KG1 (cell line): Measurements from ENCODE around the gene HIPK3.
"Not testable (repeated sequence)": the region's sequence is repeated elsewhere in the genome, so short reads cannot be mapped to it uniquely, and the experiment has no call there.

Experiments
- DNase-seq: peaks from one replicate; lab custom pipeline; 2025; lab: John Stamatoyannopoulos, UW

The HIPK3 gene

DNA sequence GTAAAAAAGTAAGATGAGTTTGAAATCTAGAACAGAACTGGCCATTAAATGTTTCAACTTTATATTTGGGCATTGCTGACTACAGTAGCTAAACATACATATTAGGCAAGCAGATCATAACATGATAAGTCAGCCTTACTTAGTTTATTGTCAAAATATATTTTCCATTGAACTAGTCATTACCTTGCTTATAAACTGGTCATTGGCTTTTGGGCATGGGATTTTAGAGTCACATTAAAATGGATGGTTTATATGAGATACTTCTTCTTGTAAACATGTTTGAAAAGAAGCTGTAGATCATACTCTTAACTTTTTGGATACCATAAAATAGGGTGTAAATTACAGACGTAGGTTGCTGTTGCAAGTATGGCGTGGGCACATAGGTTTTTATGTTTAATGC lies 2.7 kb downstream of the HIPK3 start:
- DNase-seq: no peak

DNA sequence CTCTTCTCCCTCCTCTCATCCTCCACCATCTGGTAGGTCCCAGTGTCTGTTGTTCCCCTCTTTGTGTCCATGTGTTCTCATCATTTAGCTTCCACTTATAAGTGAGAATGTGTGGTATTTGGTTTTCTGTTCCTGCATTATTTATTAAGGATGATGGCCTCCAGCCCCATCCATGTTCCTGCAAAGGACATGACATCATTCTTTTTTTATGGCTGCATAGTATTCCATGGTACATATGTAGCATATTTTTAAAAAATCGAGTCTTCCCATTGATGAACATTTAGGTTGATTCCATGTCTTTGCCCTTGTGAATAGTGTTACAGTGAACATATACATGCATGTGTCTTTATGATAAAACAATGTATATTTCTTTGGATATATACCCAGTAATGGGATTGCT lies 4.2 kb downstream of the HIPK3 start:
- DNase-seq: not testable (repeated sequence)

DNA sequence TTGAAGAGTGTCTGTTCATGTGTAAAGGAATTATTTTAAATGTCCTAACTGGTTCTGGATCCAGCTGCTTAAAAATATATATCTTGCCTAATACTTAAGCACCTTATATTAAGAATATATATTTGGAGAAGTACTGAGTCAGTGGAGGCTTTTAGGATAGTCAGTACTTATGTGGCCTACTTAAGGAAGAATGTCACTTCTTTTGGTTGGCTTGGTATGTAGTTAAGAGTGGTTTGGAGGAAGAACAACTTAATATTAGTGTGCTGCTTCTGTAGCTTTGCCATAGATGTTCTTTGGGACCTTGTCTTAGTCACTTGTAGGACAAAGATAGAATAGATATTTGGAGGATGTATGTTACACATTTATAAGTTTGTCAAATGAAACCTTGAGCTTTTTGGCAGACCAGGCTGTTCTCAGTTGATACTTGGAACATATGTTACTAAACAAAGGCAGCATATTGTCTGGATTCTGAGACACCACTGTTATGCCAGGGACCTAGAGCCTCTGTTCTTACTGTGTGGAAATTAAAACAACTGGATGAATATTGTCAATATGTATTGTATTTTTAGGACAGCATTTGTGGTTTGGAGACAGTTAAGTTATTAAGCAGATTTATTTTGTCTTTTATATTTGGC lies 4.9 kb downstream of the HIPK3 start:
- no peak for DNase-seq

DNA sequence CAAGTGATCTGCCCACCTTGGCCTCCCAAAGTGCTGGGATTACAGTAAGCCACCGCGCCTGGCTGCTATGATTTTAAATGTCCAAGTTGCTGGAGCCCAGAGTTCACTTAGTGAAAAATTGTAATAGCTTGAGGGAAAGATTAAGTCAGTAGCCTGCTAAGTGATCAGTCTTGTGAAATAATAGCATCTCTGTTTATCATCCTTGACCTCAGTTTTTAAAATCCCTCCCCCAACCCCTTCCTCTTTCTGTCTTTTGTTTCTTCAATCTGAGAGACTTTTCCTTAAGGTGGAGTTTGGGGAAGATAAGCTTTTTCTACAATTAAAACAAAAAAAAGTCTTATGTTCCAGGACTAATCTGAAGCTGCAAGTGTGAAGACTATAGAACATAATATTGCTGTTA lies 6.4 kb downstream of the HIPK3 start:
- DNase-seq: no peak

DNA sequence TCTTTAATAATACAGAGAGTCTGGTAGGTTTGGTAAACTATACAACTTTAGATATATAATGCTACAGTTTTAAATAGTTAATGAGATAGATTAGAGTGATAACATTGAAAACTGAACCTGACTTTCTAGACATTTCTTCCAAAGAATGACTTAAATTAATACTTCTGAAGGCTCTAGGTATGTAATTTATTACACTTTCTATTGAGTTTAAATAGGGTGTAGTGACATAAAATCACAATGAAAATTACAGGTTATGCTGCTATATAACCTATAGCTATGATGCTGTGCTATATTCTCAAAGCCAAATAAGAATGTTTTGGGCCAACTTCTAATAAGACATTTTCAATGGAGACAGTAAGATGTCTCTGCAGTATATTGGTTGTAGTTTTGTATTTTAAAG lies 7.7 kb downstream of the HIPK3 start:
- no peak for DNase-seq

DNA sequence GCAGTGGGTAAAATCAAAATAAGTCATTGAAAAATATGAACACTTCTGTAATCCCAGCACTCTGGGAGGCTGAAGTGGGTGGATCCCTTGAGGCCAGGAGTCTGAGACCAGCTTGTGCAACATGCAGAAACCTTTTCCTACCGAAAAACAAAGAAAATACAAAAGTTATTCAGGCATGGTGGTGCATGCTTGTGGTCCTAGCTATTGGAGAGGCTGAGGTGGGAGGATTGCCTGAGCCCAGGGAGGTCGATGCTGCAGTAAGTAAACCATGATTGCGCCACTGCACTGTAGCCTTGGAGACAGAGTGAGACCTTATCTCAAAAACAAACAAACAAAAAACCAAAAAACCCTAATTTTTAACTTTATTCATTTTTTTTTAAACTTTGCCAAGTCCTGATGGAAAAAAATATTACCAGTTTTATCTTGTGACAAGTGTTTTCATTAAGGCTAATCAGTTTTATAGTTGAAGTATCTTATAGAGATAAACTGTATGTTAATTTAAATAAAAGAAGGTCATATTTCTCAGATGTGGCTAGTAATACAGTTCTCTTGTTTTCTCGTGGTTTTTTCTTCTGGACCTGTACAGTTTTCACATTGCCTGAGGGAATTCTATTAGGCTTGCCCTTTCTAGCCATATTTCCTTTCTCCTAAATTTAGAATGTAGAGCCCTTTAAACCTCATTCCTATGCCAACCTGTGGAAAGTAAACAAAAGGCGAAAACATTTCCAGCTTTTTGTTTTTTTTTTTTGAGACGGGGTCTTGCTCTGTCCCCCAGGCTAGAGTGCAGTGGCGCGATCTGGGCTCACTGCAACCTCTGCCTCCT lies 9.4 kb downstream of the HIPK3 start:
- DNase-seq: no peak

DNA sequence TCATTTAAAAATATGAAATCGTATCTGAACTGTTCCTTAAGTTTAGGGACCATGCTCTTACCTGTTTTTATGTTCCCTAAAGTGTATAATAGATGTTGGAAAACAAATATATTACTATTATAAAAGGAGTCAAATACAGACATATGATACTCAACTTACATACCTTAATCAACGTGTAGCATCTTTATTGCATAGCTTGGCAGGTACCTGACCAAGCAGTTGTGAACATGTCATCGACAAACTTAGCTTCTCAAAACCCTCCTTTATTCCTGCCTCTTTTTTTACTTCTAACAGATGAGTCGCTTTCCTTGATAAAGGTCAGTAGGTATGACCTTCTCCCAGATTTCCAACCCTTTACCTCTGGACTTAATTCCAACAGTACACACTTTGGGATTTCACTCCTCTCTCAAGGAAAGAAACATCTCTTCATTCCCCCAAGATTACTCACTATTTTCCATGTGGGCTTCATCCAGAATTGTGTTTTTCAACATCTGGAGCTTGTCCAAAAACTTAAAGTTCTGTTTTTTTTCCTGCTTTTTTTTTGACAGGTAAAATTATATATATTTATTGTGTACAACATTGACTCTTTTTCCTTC lies 11.9 kb downstream of the HIPK3 start:
- no peak for DNase-seq

DNA sequence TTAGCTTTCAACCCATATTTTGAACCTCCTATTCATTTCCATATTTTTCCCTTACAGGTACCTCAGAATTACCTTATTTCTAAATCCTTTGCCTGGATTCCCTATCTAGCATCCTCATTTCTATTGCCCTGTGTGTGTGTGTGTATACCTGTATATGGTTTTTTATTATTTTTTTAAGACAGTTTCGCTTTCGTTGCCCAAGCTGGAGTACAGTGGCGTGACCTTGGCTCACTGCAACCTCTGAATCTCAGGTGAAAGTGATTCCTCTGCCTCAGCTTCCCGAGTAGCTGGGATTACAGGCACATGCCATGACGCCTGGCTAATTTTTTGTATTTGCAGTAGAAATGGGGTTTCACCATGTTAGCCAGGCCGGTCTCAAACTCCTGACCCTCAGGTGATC lies 12.6 kb downstream of the HIPK3 start:
- DNase-seq: no peak

DNA sequence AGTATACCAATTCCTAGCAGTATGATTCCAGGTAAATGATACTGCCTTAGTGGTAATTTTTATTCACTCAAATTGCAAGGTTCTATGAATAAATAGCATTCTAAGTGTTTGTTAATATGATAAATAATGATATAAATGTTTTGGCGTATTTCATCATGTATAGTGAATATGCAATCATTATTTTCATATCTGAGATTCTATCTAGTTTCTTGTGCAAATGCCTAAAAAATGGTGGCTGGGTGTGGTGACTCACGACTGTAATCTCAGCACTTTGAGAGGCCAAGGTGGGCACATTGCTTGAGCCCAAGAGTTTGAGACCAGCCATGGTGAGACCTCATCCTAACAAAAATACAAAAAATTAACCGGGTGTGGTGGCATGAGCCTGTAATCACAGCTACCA lies 13.9 kb downstream of the HIPK3 start:
- no peak for DNase-seq

DNA sequence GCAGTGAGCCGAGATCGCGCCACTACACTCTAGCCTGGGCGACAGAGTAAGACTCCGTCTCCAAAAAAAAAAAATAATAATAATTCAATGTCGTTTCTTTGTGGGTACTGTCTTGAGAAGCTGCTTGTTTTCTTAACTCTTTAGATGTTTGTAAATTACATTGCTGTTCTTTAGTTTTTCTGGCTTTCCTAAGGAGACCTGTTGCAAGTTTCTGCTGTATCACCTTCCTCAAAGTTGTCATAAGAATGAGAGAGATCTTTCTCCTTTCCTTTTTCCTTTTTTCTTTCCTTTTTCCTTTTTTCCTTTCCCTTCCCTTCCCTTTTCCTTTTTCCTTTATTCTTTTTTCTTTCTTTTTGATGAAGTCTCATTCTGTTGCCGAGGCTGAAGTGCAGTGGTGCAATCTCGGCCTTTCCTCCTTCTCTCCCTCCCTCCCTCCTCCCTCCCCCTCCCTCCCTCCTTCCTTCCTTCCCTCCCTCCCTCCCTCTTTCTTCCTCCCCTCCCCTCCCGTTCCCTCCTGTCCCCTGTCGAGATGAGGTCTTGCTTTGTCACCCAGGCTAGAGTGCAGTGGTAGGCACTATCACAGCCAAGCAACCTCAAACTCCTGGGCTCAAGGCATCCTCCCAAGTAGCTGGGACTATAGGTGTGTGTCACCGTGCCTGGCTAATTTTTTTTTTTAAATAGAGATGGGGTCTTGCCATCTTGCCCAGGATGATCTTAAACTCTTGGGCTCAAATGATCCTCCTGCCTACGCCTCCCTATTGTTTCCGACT lies 15.3 kb downstream of the HIPK3 start:
- DNase-seq: no peak

DNA sequence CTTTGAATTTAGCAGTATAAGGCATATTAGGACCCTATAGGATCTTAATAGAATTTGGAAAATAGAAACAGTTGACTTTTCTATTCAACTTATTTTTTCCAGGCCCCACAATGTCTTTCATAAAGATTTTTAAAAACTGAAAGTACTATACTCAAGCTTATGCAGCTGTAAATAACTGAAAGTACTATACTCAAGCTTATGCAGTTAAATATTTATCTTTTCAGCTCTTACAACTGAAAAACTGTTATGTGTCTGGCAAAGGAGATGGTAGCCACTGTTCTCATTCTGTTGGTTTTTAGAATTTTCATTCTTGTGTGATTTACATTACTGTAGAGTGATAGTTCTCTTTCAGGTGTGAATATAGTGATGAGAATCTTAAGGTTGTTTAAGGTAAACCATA lies 16.5 kb downstream of the HIPK3 start:
- no peak for DNase-seq

DNA sequence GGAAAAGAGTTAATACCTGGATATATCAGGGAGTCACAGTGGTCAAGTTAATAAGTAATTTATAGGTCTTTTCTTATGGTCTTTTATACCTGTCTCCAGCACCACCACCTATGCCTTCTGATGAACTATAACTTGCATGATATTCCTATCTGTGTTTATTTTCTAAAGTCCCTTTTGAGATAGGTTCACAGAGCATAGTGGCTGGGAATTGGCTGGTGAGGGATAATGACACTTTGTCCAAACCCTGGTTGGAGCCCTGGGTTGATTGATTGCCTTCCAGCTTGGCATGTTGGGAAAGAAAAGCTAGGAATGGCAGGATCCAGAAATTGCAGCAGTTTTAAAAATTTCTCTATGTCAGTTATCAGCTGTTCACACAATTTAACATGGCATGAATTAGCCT lies 23.2 kb downstream of the HIPK3 start:
- no peak for DNase-seq

DNA sequence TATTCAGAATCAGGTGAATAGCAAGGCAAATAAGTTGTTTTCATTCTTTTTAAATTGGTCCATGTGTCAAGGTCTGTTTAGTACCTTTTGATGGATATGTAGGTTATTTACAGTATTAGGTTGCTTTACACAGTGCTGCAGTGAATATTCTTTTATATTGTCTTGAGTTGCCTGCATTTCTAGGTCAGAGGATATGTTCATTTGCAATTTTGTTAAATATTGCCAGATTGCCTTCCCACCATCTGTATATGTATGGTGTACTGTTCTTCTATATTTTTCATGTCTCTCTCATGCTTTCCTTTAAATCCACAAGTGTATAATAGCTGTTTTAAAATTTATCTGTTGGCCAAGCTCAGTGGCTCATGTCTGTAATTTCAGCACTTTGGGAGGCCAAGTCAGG lies 24.6 kb downstream of the HIPK3 start:
- no peak for DNase-seq

DNA sequence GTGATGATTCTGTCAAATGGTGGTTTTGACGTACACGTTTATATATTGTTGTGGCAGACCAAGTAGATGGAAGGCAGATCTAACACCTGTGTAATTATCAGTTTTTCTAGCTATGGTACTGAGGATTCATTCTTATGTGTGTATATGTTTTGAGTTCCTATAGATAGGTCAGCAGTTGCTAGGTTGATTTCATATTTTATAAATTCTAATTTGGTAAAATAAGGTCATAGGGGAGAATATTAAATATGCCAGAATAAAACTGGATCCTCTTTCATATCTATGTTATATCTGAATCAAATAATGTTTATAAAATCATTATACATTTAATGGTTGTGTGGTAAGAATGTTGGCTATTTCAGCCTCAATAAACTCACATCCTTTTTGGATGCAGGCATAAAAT lies 27.6 kb downstream of the HIPK3 start:
- DNase-seq: no peak

DNA sequence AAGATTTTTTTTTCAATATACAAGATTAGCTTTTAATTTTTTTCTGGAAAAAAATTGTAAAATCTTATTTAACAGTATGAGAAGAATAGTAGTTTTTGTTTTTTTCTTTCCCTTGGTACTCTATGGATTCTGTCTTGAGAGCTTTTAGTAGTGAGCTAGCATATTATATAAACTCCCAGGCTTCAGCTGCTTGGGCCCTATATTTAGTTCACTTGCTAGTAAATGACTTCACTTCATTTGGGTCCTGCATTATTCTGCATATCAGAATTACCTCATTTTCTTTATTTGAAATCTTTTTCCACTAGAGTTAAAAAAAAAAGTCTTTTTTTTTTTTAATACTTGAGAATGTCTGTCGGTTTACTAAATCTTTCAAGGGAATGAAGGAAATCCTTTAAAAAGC lies 33.1 kb downstream of the HIPK3 start:
- no peak for DNase-seq

DNA sequence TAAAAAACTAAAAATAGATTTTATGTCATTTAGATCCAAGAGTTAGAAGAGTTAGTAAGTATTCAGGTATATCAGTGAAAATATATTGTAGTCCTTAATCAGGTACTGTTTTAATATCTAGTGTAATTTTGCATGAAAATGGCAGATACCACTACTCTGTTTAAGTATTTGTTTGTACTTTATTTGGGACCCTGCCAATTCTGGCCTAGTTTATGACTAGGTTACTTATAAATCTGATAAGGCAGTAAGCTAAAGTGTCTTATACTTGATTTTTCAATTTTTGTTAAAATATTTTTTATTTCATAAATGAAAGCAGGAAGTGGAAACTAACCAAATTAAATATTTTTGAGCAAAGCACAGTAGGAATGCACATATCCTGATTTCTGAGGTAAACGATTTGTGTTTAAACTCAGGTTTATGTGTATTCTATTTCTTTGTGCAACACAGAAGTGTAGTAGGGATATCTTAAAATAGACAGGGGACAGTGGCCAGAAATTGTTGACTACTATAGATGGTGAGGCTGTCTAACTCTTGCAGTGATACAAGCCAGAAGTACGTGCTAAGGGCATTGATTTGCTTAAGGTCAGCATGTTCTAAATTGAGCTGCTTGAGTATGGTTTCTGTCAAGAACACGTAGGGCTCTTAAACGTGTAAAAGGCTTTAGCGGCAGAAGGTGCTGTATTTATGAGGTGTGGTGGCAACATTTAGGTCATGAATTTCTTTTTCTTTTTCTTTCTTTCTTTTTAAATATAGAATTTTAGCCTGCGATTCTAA lies 34.0 kb downstream of the HIPK3 start:
- DNase-seq: no peak

DNA sequence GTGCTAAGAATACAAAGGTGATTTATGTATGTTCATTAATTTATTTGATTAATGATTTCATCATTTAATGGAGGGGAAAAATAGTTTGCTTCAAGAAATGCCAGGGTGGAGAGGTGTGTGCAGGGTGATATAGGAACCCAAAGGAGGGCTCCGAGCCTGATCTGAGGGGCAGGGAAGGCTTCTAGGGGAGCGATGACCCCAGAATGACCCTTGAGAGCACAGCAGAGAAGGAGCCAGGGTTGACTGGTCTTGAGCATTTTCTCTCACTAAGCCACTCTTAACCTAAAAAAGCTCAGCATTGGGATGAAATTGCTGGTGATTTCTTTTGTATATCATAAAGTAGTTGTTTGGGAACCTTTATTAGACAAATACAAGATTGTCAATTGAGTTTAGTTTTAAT lies 35.1 kb downstream of the HIPK3 start:
- DNase-seq: no peak

DNA sequence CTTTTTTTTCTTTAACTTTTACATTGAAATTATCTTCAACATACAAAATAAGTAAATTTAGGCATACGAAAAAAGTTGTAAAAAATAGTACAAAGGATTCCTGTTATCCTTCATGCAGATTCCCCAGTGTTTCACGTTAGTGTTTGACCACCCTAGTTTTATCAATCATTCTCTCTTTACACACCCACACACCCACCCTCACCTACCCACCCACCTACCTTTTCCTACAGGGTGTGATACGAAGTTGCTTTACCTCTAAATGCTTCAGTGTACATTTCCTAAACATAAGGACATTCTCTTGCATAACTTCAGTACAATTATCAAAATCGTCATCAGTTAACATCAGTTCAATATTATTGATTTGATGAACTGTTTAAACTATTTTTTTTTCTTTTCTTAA lies 37.0 kb downstream of the HIPK3 start:
- DNase-seq: no peak

DNA sequence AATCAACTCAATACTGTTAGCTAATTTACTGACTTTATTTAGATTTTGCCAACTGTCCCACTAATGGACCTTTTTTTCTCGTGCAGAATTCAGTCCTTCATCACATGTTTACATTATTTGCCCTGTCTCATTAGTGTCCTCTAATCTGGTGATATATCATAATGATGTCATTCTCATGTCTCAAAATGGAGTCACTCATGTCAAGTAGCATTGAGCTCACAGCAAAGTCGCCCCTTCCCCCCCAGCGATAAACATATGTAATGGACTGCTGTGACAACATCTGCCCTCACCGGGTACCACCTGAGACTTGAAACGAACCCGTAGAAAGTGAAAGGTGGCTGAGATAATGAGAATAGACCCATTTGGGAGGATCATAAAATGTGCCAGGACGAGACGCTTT lies 37.6 kb downstream of the HIPK3 start:
- DNase-seq: no peak

DNA sequence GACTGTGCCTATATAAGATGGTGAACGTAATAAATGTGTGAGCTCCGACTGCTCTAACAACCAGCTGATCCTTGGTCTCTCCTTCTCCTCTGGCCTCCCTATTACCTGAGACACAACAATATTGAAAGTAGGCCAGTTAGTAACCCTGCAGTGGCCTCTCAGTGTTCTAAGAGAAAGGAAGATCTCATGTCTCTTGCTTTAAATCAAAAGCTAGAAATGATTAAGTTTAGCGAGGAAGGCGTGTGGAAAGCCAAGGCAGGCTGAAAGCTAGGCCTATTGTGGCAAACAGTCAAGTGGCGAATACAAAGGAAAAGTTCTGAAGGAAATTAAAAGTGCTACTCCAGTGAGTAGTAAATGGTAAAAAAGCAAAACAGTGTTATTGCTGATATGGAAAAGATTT lies 39.5 kb downstream of the HIPK3 start:
- DNase-seq: no peak

DNA sequence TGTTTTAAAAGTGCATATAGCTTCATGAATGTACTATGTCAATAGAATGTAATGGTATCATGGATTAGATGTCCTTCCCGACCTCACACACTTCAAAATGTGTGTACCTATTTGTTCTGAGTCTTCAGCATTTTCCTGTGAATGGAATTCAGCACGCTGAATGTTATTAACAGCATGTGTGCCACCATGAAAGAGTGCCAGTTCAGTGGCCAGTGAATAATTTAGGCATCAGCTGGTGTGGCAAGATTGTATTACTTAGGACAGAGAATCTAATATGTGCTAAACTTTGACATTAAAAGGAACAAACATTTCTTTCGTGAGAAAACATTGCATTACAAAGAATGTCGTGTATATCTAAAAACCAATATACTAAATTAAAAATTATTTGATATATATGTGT lies 46.4 kb downstream of the HIPK3 start:
- DNase-seq: no peak

DNA sequence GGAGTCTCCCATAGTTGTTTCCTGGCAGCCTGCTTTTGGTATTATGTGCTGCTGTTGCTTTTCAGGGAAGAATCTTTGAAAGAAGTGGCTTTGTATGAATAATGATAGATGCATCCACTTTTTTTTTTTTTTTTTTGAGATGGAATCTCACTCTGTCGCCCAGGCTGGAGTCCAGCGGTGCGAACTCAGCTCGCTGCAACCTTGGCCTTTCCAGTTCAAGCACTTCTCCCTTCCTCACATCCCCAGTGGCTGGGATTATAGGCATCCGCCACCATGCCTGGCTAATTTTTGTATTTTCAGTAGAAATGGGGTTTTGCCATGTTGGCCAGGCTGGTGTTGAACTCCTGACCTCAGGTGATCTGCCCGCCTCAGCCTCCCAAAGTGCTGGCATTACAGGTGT lies 49.6 kb downstream of the HIPK3 start:
- not testable (repeated sequence) for DNase-seq
